HCT116 (cell line): ENCODE data around the gene MEIOB. TPM values are rescaled to one million over a fixed set of nuclear protein-coding genes. Genes with fewer than 3 reads are reported as not detected.

Experiments used
- ATAC-seq: fragments of 200-7000 bp; cut with Tn5 transposase; 2 replicates; pipeline ENCODE4 v1.9.1; 2020; ENCODE audit warnings: mild to moderate bottlenecking, moderate library complexity
- BruUV-seq: library from RNA; stranded (reverse); fragments of 400-500 nt; replicated peaks from 2 replicates; lab custom pipeline; 2021; lab: Mats Ljungman, UMichigan
- CTCF ChIA-PET: fragments of 300-600 bp; sonication (Branson Sonifier 250); formaldehyde crosslinking; loops from one replicate; lab custom pipeline; 2021; ENCODE audit warnings: antibody characterized with exemption; lab: Charles Lee
- POLR2A ChIA-PET: fragments of 300-600, 350-600 bp; sonication (Branson Sonifier 250); formaldehyde crosslinking; loops from one replicate; lab custom pipeline; 2021; ENCODE audit warnings: antibody characterized with exemption; lab: Charles Lee
- RAD21 ChIA-PET, 2 experiments: fragments of 300-600 bp; sonication (Branson Sonifier 250); formaldehyde crosslinking; loops; one replicate each; lab custom pipeline; 2023; ENCODE audit warnings: low total read pairs in 2 of 2; ENCODE audit not compliant: uncharacterized antibody in 2 of 2, unreplicated experiment in 2 of 2, low non-redundant PET in 1 of 2; lab: Charles Lee
- DNase-seq: peaks from one replicate; pipeline ENCODE4 v3.0.0-alpha.2; 2010; ENCODE audit warnings: low read depth, low spot score
- H2AFZ ChIP-seq: fragments of 200-600 bp; shearing (Covaris generic), sonication (generic); 2 replicates; pipeline ENCODE4 v1.6.1; 2017; ENCODE audit warnings: low read depth, mixed run types, mixed read lengths, antibody characterized with exemption, low read length; ENCODE audit not compliant: poor library complexity, severe bottlenecking
- H3K27ac ChIP-seq: 2 replicates; pipeline ENCODE4 v1.5.1; 2012; ENCODE audit warnings: low read depth, low read length
- H3K27me3 ChIP-seq: fragments of 200-600 bp; sonication (generic); 2 replicates; pipeline ENCODE4 v1.6.1; 2016; ENCODE audit warnings: mixed run types, low read length, mixed read lengths; ENCODE audit not compliant: insufficient read depth
- H3K36me3 ChIP-seq, 2 experiments: fragments of 200-500 bp in 1 of 2; fragments of 200-600 bp in 1 of 2; sonication (Bioruptor generic) in 1 of 2; sonication (generic) in 1 of 2; 2 replicates each; pipeline versions ENCODE4 v1.5.1 to v1.6.1; 2014 to 2016; ENCODE audit warnings: low read length in 2 of 2, inconsistent platforms in 1 of 2, mixed read lengths in 1 of 2, mixed run types in 1 of 2; ENCODE audit not compliant: insufficient read depth in 2 of 2, control insufficient read depth in 1 of 2
- H3K4me1 ChIP-seq, 2 experiments: fragments of 200-600 bp in 1 of 2; sonication (generic) in 1 of 2; 2 replicates each; pipeline versions ENCODE4 v1.5.1 to v1.6.1; 2012 to 2017; ENCODE audit warnings: low read length in 2 of 2, inconsistent platforms in 1 of 2, mild to moderate bottlenecking in 1 of 2, mixed read lengths in 1 of 2, mixed run types in 1 of 2, moderate library complexity in 1 of 2; ENCODE audit not compliant: insufficient read depth in 2 of 2, control insufficient read depth in 1 of 2
- H3K4me2 ChIP-seq: fragments of 200-600 bp; sonication (generic); 2 replicates; pipeline ENCODE4 v1.6.1; 2017; ENCODE audit warnings: mixed run types, low read length, mixed read lengths
- H3K4me3 ChIP-seq, 2 experiments: fragments of 200-600 bp in 1 of 2; sonication (generic) in 1 of 2; replicated peaks in 1 of 2; 2 replicates each; pipeline ENCODE4 v1.5.1; 2011 to 2016; ENCODE audit warnings: low read length in 2 of 2, control low read depth in 1 of 2, low read depth in 1 of 2, mild to moderate bottlenecking in 1 of 2, mixed read lengths in 1 of 2, mixed run types in 1 of 2
- H3K79me2 ChIP-seq: fragments of 200-600 bp; sonication (generic); 2 replicates; pipeline ENCODE4 v1.6.1; 2017; ENCODE audit warnings: mild to moderate bottlenecking, mixed run types, low read length, moderate library complexity, mixed read lengths; ENCODE audit not compliant: insufficient read depth
- H3K9ac ChIP-seq: fragments of 200-600 bp; sonication (generic); 2 replicates; pipeline ENCODE4 v1.6.1; 2016; ENCODE audit warnings: low read length, mixed read lengths
- H3K9me2 ChIP-seq: fragments of 200-600 bp; sonication (generic), shearing (Covaris generic); 2 replicates; pipeline ENCODE4 v1.6.1; 2017; ENCODE audit warnings: mixed run types, mild to moderate bottlenecking, moderate library complexity; ENCODE audit not compliant: insufficient read depth
- H3K9me3 ChIP-seq, 2 experiments: fragments of 200-500 bp in 1 of 2; fragments of 200-600 bp in 1 of 2; sonication (Bioruptor generic) in 1 of 2; sonication (generic) in 1 of 2; 2 replicates each; pipeline ENCODE4 v1.6.1; 2014 to 2017; ENCODE audit warnings: low read length in 2 of 2, mixed read lengths in 2 of 2, inconsistent platforms in 1 of 2, low read depth in 1 of 2, mild to moderate bottlenecking in 1 of 2, mixed run types in 1 of 2, moderate library complexity in 1 of 2; ENCODE audit not compliant: control insufficient read depth in 1 of 2, insufficient read depth in 1 of 2
- H4K20me1 ChIP-seq: fragments of 200-600 bp; sonication (generic), shearing (Covaris generic); 2 replicates; pipeline ENCODE4 v1.6.1; 2017; ENCODE audit warnings: mixed run types, mild to moderate bottlenecking, moderate library complexity; ENCODE audit not compliant: insufficient read depth
- ATF3 ChIP-seq: IDR thresholded peaks from 2 replicates; pipeline ENCODE4 v1.6.1; 2012
- CBX3 ChIP-seq: IDR thresholded peaks from 2 replicates; pipeline ENCODE4 v1.6.1; 2012; ENCODE audit warnings: low read depth
- EGR1 ChIP-seq: IDR thresholded peaks from 2 replicates; pipeline ENCODE4 v1.6.1; 2012; ENCODE audit warnings: low read depth
- ELF1 ChIP-seq: IDR thresholded peaks from 2 replicates; pipeline ENCODE4 v1.6.1; 2012; ENCODE audit warnings: low read depth, borderline replicate concordance
- EZH2 ChIP-seq: fragments of 200-600 bp; sonication (generic); IDR thresholded peaks from 2 replicates; pipeline ENCODE4 v1.6.1; 2017; ENCODE audit warnings: antibody characterized with exemption, mixed run types
- JUND ChIP-seq: IDR thresholded peaks from 2 replicates; pipeline ENCODE4 v1.6.1; 2012
- POLR2AphosphoS5 ChIP-seq: IDR thresholded peaks from 2 replicates; pipeline ENCODE4 v1.6.1; 2011; ENCODE audit warnings: mild to moderate bottlenecking, low read depth, low read length, moderate library complexity
- SRF ChIP-seq: IDR thresholded peaks from 2 replicates; pipeline ENCODE4 v1.6.1; 2012; ENCODE audit warnings: low read depth
- TCF7L2 ChIP-seq: IDR thresholded peaks from 2 replicates; pipeline ENCODE4 v1.7.0; 2011; ENCODE audit warnings: borderline replicate concordance, inconsistent platforms; ENCODE audit not compliant: insufficient read depth, insufficient read length; ENCODE audit errors: extremely low read depth
- ZBTB33 ChIP-seq: IDR thresholded peaks from 2 replicates; pipeline ENCODE4 v1.6.1; 2011; ENCODE audit warnings: mild to moderate bottlenecking, low read length, moderate library complexity; ENCODE audit not compliant: insufficient replicate concordance; ENCODE audit errors: extremely low read depth
- ZNF274 ChIP-seq: fragments of 200-500 bp; sonication (Bioruptor generic); IDR thresholded peaks from 2 replicates; pipeline ENCODE4 v1.6.1; 2014; ENCODE audit warnings: mild to moderate bottlenecking, low read depth, low read length, inconsistent platforms
- intact Hi-C: fragments of 100-400 bp; cut with micrococcal nuclease; formaldehyde crosslinking; loops from 2 replicates; pipeline ENCODE4 v1.10.0; 2022
- total RNA-seq: library from RNA; stranded (reverse); gene quantifications from one replicate; pipeline ENCODE4 v1.2.1, GENCODE V29; 2021; ENCODE audit not compliant: unreplicated experiment
- TF ChIP-seq, protein P1 (sequence below): IDR thresholded peaks from 2 replicates; pipeline ENCODE4 v1.6.1; 2012; ENCODE audit warnings: low read depth

The MEIOB gene
- total RNA-seq, 1 experiment from 2014 or later: 0.59 TPM

DNA sequence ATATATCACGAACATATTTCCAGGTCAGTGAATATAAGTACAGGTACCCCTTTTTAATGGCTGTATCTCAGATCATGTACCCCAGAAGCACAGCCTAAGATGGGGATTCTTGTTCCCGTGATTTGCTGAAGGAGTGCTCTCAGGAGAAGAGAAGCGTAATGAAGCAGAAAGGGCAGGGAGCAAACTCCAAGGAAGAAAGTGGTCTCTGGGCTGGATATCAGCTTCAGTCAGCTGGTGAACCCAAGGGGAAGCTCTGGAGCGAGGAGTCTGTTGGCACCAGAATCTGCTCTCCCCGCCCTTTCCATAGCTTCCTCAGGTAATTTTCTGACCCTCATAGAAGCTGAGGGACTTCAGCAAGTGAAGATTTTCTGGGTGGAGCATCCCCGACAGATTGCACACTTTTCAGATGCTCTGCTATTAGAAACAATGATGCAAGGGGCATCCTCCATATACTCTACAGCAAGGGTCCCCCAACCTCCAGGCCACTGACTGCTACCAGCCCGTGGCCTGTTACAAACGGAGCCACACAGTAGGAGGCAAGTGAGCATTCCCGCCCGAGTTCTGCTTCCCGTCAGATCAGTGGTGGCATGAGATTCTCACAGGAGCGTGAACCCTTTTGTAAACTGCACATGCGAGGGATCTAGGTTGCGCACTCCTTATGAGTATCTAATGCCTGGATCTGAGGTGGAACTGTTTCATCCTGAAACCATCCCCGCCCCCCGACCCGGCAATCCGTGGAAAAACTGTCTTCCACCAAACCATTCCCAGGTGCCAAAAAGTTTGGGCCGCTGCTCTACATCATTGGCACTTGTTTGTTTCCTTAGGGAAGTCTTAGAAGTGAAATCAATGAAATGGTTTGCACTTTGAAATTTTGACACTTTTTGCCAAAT is 40.5 kb downstream of the MEIOB start:
- intact Hi-C loops: no loop called here
- CTCF ChIA-PET: no interaction called here

More for the DNA sequence above, 40.5 kb downstream of the MEIOB start:
- no peak for DNase-seq
- TF ChIP-seq TCF7L2: no peak
- TF ChIP-seq JUND: no peak
- TF ChIP-seq, protein P1, sequence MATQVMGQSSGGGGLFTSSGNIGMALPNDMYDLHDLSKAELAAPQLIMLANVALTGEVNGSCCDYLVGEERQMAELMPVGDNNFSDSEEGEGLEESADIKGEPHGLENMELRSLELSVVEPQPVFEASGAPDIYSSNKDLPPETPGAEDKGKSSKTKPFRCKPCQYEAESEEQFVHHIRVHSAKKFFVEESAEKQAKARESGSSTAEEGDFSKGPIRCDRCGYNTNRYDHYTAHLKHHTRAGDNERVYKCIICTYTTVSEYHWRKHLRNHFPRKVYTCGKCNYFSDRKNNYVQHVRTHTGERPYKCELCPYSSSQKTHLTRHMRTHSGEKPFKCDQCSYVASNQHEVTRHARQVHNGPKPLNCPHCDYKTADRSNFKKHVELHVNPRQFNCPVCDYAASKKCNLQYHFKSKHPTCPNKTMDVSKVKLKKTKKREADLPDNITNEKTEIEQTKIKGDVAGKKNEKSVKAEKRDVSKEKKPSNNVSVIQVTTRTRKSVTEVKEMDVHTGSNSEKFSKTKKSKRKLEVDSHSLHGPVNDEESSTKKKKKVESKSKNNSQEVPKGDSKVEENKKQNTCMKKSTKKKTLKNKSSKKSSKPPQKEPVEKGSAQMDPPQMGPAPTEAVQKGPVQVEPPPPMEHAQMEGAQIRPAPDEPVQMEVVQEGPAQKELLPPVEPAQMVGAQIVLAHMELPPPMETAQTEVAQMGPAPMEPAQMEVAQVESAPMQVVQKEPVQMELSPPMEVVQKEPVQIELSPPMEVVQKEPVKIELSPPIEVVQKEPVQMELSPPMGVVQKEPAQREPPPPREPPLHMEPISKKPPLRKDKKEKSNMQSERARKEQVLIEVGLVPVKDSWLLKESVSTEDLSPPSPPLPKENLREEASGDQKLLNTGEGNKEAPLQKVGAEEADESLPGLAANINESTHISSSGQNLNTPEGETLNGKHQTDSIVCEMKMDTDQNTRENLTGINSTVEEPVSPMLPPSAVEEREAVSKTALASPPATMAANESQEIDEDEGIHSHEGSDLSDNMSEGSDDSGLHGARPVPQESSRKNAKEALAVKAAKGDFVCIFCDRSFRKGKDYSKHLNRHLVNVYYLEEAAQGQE: no peak
- TF ChIP-seq EGR1: no peak
- no peak for TF ChIP-seq POLR2AphosphoS5
- TF ChIP-seq ZNF274: no peak
- no peak for TF ChIP-seq EZH2
- no peak for TF ChIP-seq ZBTB33
- TF ChIP-seq ELF1: no peak
- no peak for TF ChIP-seq ATF3
- no peak for TF ChIP-seq CBX3
- no peak for TF ChIP-seq SRF
- H3K9me3 ChIP-seq: no peaks in the 10 kb centered on the region
- H3K4me3 ChIP-seq: no peak overlapping the region
- H2AFZ ChIP-seq: no peak overlapping the region
- POLR2A ChIA-PET: no interaction called here
- peaks cover 5% of the 10 kb centered on the region; the same call in 1 of the 2 replicates for H4K20me1 ChIP-seq
- RAD21 ChIA-PET: no interaction called here
- peaks cover 8% of the 10 kb centered on the region in 2 experiments for H3K4me1 ChIP-seq
- H3K36me3 ChIP-seq: 0 out of 4 replicates have a peak, but pooled peaks cover 0 to 7% of the 10 kb centered on the region in 2 experiments
- BruUV-seq: no TSS peak
- no peak overlapping the region for H3K27ac ChIP-seq
- H3K4me2 ChIP-seq: no peak overlapping the region
- H3K27me3 ChIP-seq: no peaks in the 10 kb centered on the region
- H3K9me2 ChIP-seq: no peaks in the 10 kb centered on the region
- no peak overlapping the region for H3K9ac ChIP-seq
- peaks cover 33% of the 10 kb centered on the region for H3K79me2 ChIP-seq
- ATAC-seq: no peak
